SU-DHL-6 (cell line): Measurements from ENCODE around the gene IFITM2.

Experiments used
- CTCF ChIP-seq: fragments of 200-600 bp; sonication (generic); IDR thresholded peaks from one replicate; pipeline ENCODE4 v1.5.1; 2017; ENCODE audit warnings: antibody characterized with exemption, mild to moderate bottlenecking, low read length, moderate library complexity; ENCODE audit not compliant: insufficient read depth, poor library complexity, severe bottlenecking
- EZH2phosphoT487 ChIP-seq: fragments of 200-600 bp; sonication (generic), shearing (Covaris generic); conservative IDR thresholded peaks from 2 replicates; pipeline ENCODE4 v1.6.1; 2018; ENCODE audit warnings: mild to moderate bottlenecking, antibody characterized with exemption, low read length, moderate library complexity, mixed read lengths

GRCh38 chr11:279040-279965, 28.3 kb upstream of the IFITM2 start:
- no peak for TF ChIP-seq CTCF
- TF ChIP-seq EZH2phosphoT487: no peak
